Ishikawa (cell line): ENCODE data around the gene CBLC.

Source experiments
- CEBPB ChIP-seq: IDR thresholded peaks from 2 replicates; pipeline ENCODE4 v1.6.1; 2012
- CREB1 ChIP-seq: IDR thresholded peaks from 2 replicates; pipeline ENCODE4 v1.6.1; 2012; ENCODE audit warnings: low read depth
- EGR1 ChIP-seq: IDR thresholded peaks from 2 replicates; pipeline ENCODE4 v1.6.1; 2012
- EP300 ChIP-seq: IDR thresholded peaks from 2 replicates; pipeline ENCODE4 v1.6.1; 2012; ENCODE audit warnings: borderline replicate concordance
- FOXM1 ChIP-seq: IDR thresholded peaks from 2 replicates; pipeline ENCODE4 v1.6.1; 2012; ENCODE audit warnings: low read depth, borderline replicate concordance
- MAX ChIP-seq: IDR thresholded peaks from 2 replicates; pipeline ENCODE4 v1.6.1; 2012
- NFIC ChIP-seq: IDR thresholded peaks from 2 replicates; pipeline ENCODE4 v1.6.1; 2012
- RAD21 ChIP-seq: IDR thresholded peaks from 2 replicates; pipeline ENCODE4 v1.6.1; 2012; ENCODE audit warnings: low read depth
- REST ChIP-seq: IDR thresholded peaks from 2 replicates; pipeline ENCODE4 v1.6.1; 2012; ENCODE audit warnings: low read depth, mild to moderate bottlenecking
- TAF1 ChIP-seq: IDR thresholded peaks from 2 replicates; pipeline ENCODE4 v1.6.1; 2012; ENCODE audit warnings: low read depth, mild to moderate bottlenecking
- TCF12 ChIP-seq: IDR thresholded peaks from 2 replicates; pipeline ENCODE4 v1.6.1; 2012; ENCODE audit warnings: low read depth
- TEAD4 ChIP-seq: IDR thresholded peaks from 2 replicates; pipeline ENCODE4 v1.6.1; 2012
- USF1 ChIP-seq: IDR thresholded peaks from 2 replicates; pipeline ENCODE4 v1.6.1; 2012
- YY1 ChIP-seq: IDR thresholded peaks from 2 replicates; pipeline ENCODE4 v1.6.1; 2012; ENCODE audit warnings: low read depth
- ZBTB7A ChIP-seq: IDR thresholded peaks from 2 replicates; pipeline ENCODE4 v1.6.1; 2012; ENCODE audit warnings: low read depth

The CBLC gene

GRCh38 chr19:44734357-44734756, 43.3 kb upstream of the CBLC start:
- TF ChIP-seq TAF1: no peak
- no peak for TF ChIP-seq EGR1
- no peak for TF ChIP-seq CEBPB
- TF ChIP-seq TEAD4: no peak
- no peak for TF ChIP-seq YY1
- TF ChIP-seq CREB1: no peak
- no peak for TF ChIP-seq MAX
- no peak for TF ChIP-seq ZBTB7A
- no peak for TF ChIP-seq EP300
- no peak for TF ChIP-seq USF1
- no peak for TF ChIP-seq RAD21
- no peak for TF ChIP-seq TCF12
- no peak for TF ChIP-seq FOXM1

GRCh38 chr19:44735011-44735410, 42.7 kb upstream of the CBLC start:
- TF ChIP-seq CEBPB (no peak), REST (no peak), CREB1 (no peak), TAF1 (no peak), RAD21 (no peak), TCF12 (no peak), EGR1 (no peak), NFIC (no peak), MAX (no peak), FOXM1 (no peak), ZBTB7A (no peak)

GRCh38 chr19:44737238-44738071, 40.2 kb upstream of the CBLC start:
- no peak for TF ChIP-seq MAX
- no peak for TF ChIP-seq RAD21
- no peak for TF ChIP-seq YY1

GRCh38 chr19:44738136-44738535, 39.6 kb upstream of the CBLC start:
- no peak for TF ChIP-seq REST
- TF ChIP-seq TCF12: no peak
- no peak for TF ChIP-seq FOXM1
- no peak for TF ChIP-seq MAX
- no peak for TF ChIP-seq CREB1
- TF ChIP-seq TEAD4: no peak
- no peak for TF ChIP-seq EGR1
- no peak for TF ChIP-seq NFIC
- no peak for TF ChIP-seq RAD21
- TF ChIP-seq YY1: no peak
- no peak for TF ChIP-seq TAF1
- TF ChIP-seq CEBPB: no peak
- no peak for TF ChIP-seq ZBTB7A
- TF ChIP-seq EP300: no peak
- TF ChIP-seq USF1: no peak

GRCh38 chr19:44738603-44739558, 38.8 kb upstream of the CBLC start:
- TF ChIP-seq USF1 (no peak), EP300 (no peak), FOXM1 (no peak), ZBTB7A (0 out of 2 replicates have a peak, but pooled peaks have one; percentile 26), TEAD4 (no peak)
